ENCODE results near the gene OPHN1.
"Not testable (repeated sequence)": the region's sequence is repeated elsewhere in the genome, so short reads cannot be mapped to it uniquely, and the experiment has no call there.

OPHN1 gene

DNA sequence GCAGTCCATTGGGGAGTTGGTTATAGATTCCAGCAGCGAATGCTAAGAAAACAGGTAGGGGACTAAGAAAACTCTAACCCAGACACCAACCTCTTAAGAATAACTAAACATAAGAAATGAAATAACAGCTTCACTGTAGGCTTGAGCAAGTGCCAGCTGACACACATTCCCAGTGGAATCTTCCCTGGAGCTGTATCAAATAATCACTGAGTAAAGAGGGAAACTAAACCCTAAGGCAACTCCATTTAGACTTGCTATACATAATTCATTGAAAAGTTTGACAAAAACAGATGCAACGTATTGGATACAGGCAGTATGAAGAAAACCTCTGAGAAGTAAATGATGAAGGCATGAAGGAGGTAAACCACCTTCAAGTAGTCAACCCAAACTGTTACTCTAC, 293.5 kb downstream of the OPHN1 start:
- DNase-seq, result no peak

DNA sequence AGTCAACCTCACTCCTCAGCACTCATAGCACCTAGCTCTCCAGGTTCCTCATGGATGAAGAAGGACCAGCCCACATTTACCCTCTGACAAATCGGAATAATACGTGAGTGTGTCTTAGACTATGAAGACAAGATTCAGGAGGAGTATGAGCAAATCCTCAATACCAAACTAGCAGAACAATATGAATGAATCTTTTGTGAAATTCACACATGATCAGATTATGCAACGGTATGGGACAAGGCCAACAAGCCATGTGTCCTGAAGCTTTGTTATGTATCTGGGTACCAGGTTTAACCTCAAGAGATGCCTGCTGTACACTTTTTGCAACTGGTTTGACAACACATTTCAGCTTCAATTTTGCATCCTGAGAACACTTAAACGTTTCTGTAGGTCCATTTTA, 300.1 kb downstream of the OPHN1 start:
- DNase-seq, result no peak

DNA sequence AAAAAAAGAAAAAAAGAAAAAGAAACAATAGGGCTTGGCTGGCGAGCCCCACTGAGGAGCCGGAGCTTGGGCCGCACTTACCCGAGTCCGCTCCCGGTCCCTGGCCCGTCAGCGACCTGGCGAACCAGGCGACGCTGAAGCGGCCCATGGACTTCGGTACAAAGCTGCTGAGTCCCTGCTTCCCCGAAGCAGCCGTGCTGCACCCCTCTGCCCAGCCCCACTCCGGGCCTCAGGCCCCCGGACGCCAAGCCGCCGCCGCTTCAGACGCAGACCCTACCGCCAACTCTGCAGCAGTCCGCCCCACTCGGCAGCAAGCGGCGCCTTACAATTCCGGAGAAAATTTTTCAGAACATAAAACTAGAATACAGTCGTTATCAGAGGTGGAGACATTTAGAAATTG, 300.5 kb downstream of the OPHN1 start:
- DNase-seq, result no peak

DNA sequence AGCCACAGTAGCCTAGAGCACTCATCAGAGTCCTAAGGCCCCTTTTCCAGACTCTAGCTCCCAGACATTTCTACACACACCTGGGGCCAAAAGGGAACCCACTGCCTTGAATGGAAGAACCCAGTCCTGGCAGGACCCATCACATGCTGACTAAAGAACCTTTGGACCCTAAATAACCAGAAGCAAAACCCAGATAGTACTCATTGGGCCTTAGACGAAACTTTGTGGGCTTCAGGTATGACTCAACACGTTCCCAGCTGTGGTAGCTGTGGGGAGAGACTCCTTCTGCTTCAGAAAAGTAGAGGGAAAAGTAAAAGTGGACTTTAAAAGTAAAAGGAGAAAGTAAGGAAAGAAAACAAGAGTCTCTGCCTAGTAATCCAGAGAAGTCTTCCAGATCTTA, 311.5 kb downstream of the OPHN1 start:
- no peak for DNase-seq

- DNase-seq, result no peak
Observed at GRCh38 chrX:68121371-68121770, 311.9 kb downstream of the OPHN1 start.

DNA sequence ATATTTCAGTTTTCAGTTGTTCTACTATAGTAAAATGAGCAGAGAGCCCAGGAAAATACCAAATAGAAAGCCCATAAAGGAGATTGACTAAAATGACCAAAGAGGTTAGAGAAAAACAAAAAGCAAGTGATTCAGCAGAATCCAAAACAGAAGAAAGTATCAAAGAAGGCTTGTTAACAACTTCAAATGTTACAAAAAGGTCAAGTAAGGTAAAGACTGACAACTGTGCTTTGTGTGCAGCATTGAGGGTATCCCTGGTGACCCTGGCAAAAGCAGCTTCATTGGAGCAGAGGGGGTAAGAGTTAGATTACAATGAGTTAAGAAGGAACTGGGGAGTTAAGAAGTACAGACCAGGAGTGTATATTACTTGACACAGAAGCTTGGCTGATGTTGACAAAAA, 317.9 kb downstream of the OPHN1 start:
- DNase-seq, result no peak

- DNase-seq, result no peak
Observed at GRCh38 chrX:68114573-68115129, 318.6 kb downstream of the OPHN1 start.

DNA sequence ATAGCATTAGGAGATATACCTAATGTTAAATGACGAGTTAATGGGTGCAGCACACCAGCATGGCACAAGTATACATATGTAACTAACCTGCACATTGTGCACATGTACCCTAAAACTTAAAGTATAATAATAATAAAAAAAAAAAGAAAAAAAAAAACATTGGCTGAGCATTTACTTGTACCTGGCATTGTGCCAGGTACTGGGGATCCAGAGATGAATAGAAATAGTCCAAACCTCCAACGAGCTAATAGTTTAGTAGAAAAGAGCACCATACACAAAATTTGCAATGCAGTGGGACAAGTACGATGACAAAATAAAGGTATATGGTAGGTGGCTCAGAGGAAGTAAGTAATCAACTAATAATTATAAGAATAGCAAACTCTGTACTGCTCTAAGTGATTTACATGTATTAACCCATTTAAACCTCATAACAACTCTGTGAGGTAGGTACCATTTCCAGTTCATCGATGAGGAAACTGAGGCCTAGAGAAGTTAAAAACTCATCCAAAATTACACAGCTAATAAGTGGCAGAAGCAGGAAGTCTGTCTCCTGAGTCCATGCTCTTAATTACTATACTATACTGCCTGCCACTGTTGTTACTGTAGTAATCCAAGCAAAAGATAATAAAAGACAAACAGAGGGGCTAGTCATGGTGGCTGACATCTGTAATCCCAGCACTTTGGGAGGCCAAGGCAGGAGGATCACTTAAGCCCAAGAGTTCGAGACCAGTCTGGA, 319.3 kb downstream of the OPHN1 start:
- no peak for DNase-seq

DNA sequence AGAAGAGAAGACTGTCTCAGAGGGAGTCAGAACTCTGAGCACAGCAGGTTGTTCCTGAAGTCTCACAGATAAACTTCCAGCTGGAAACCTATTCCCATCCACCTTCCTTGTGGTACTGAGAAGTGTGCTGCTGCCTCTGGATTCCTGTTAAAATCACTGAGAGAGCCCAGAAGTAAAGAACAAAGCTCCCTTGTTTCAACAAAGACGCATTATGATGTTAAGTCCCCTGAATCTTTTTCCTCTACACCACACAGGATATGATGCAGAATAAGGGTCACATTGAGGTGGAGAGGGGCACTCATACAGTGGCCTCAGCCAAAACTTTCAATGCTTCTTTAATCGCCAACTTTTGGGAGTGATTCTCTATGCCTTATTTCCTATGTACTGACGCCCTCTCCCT, 321.0 kb downstream of the OPHN1 start:
- DNase-seq, result no peak

GRCh38 chrX:68109162-68109561, 324.1 kb downstream of the OPHN1 start:
- DNase-seq, result no peak

GRCh38 chrX:68098431-68098830, 334.9 kb downstream of the OPHN1 start:
- no peak for DNase-seq

- no peak for DNase-seq
Observed at GRCh38 chrX:68090266-68090665, 343.0 kb downstream of the OPHN1 start.

DNA sequence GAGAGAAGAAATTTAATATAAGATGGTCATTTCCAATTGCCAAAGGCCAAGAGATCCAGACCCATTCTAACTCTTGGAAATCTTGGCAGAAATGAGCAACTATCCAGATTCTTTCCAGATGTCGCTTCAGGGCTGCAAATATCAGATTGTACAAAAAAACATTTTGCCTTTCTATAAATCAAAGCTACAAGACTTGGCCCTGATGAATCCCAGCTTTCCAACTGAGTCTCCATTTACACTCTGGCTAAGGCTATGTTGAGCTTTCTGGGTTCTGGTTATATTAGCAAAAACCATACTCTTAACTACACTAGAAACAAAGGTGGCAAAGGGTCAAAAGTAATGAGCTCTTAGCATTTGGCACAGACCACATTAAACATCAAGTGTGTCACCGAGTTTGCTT, 345.8 kb downstream of the OPHN1 start:
- DNase-seq, result no peak

DNA sequence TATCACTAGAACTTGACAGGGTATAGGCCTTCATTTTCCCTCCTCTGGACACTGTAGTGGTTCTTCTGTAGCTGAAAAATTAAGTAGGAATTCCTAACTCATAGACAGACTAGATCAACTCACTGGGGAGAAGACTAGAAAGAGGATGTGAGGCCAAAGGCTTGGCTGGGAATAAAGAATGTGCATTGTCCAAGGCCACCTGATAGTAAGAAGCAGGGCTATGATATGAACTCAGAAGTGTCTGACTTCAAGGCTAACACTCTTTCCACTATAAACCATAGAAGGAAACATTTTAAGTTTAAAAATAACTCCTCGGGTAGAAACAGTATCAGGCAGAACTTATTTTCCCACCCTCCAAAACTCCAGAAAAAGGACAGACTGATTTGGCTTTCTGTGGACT, 346.6 kb downstream of the OPHN1 start:
- no peak for DNase-seq

- DNase-seq, result no peak
Observed at GRCh38 chrX:68084765-68085164, 348.5 kb downstream of the OPHN1 start.

DNA sequence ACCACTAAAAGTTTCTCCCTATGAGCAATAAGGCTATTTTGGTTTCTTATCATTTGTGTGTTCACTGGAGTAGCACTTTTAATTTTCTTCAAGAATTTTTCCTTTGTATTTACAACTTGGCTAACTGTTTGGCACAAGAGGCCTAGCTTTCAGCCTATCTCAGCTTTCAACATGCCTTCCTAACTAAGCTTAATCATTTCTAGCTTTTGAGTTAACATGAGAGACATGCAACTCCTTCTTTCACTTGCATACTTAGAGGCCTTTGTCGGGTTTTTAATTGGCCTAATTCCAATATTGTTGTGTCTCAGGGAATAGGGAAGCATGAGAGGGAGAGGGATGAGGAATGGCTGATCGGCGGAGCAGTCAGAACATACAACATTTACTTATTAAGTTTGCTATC, 349.8 kb downstream of the OPHN1 start:
- DNase-seq, result no peak

DNA sequence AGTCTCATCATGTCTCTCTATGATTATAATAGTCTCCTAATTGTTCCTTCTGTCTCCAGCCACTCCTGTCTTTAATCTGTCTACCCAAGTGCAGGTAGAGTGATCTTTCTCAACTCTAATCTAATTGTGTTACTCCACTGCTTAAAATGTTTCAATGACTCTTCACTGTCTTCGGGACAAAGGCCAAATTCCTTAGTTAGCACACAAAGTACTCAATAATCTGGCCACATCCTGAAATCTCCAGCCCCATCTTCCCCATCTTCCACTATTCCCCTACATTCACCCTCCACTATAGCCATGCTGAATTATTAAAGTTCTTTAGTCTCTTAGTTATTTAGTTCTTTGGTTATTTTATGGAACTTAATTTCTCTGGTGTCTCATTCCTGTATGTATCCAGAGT, 353.3 kb downstream of the OPHN1 start:
- DNase-seq, result no peak

GRCh38 chrX:68078801-68079200, 354.5 kb downstream of the OPHN1 start:
- DNase-seq, result not testable (repeated sequence)

- DNase-seq, result no peak
Observed at GRCh38 chrX:68077378-68077777, 355.9 kb downstream of the OPHN1 start.

DNA sequence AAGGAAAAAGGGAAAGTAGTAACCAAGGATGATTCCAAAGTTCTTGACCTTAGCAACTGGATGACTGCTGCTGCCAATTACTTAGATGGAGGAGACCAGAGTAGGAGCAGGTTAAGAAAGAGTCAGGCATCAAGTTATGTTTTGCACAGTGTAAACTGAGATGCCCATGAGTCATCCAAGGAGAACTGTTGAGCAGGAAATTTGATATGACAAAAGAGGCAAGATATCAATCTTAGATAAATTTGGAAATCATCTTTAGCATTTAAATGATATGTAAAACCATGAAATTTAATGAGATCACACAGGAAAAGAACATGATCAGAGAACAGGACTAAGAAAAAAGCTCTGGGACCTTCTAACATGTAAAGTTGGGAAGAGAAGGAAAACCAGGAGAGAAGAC, 361.3 kb downstream of the OPHN1 start:
- DNase-seq, result no peak

- not testable (repeated sequence) for DNase-seq
Observed at GRCh38 chrX:68070119-68070518, 363.2 kb downstream of the OPHN1 start.

DNA sequence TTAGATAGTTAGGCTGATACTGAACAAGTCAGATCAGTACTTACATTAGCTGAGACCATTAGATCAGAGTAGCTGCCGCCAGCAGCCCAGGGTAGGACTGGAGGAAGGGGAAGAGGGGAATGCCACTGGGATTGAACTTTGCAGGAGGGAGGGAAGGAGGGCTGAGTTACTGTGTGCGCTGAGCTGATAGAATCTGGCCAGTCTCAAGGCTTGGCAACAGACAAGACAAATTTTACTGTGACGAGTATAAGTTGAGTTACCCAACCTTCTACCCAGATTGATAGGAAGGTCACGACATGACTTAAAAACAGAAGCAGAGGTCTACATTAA, 372.1 kb downstream of the OPHN1 start:
- no peak for DNase-seq

- DNase-seq, result no peak
Observed at GRCh38 chrX:68060506-68061205, 372.6 kb downstream of the OPHN1 start.

GRCh38 chrX:68059469-68059868, 373.8 kb downstream of the OPHN1 start:
- no peak for DNase-seq

DNA sequence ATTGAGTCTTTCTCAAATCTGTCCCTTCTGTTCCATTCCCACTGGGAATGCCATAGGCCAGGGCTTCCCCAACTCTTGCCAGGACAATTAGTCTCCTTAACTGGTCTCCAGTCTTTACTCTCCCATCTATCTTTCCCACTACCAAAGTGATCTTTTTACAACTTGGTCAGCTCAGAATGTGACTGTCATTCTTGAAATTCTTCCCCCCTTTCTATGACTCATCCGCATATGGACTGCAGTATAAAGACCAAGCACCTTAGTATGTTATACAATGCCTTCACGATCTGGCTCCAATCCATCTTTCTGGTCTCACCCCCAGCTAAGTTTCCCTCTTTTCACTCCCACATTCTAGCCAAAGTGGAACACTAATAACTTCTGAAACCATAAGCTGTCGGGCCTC, 383.8 kb downstream of the OPHN1 start:
- no peak for DNase-seq

All from stimulated activated CD4-positive, alpha-beta T cell treated with anti-CD3 and anti-CD28 coated beads, Interleukin-2, amount 100 ng/mL, for 48 hours (primary cell).